ENCODE data around the gene CNBD2.

GRCh38 chr20:36061754-36062153, 93.4 kb downstream of the CNBD2 start:
- TF ChIP-seq POLR2AphosphoS5 (IDR thresholded peaks at IDR 0.05; ENCODE audit: borderline replicate concordance, low read depth, low read length) (no peak), EZH2 (IDR thresholded peaks at IDR 0.05) (no peak), FOXP2 (optimal IDR thresholded peaks at IDR 0.05; ENCODE audit: control extremely low read depth, extremely low read length, insufficient read depth) (no peak)
